Trophoblast cell (in vitro differentiated cells and primary cell): Measurements from ENCODE around the gene CCDC6.

Experiments used
- DNase-seq, 2 donors: peaks; one replicate each; pipeline ENCODE4 v3.0.0-alpha.2; 2016
- H2AFZ ChIP-seq: 2 replicates; pipeline ENCODE4 v1.6.1; 2013; ENCODE audit warnings: low read length, moderate library complexity, mild to moderate bottlenecking; ENCODE audit not compliant: insufficient read depth, poor library complexity
- H2AK5ac ChIP-seq: 2 replicates; pipeline ENCODE4 v1.6.1; 2013; ENCODE audit warnings: mild to moderate bottlenecking, low read length
- H2BK120ac ChIP-seq: 2 replicates; pipeline ENCODE4 v1.6.1; 2013; ENCODE audit warnings: low read length, mild to moderate bottlenecking, moderate library complexity; ENCODE audit not compliant: insufficient read depth, poor library complexity
- H2BK12ac ChIP-seq: 2 replicates; pipeline ENCODE4 v1.6.1; 2013; ENCODE audit warnings: mild to moderate bottlenecking, low read length, moderate library complexity
- H2BK5ac ChIP-seq: 2 replicates; pipeline ENCODE4 v1.6.1; 2013; ENCODE audit warnings: low read length, low read depth, moderate library complexity, mild to moderate bottlenecking; ENCODE audit not compliant: poor library complexity
- H3K14ac ChIP-seq: 2 replicates; pipeline ENCODE4 v1.6.1; 2013; ENCODE audit warnings: mild to moderate bottlenecking, low read length
- H3K18ac ChIP-seq: 2 replicates; pipeline ENCODE4 v1.6.1; 2013; ENCODE audit warnings: mild to moderate bottlenecking, low read length
- H3K23ac ChIP-seq: 2 replicates; pipeline ENCODE4 v1.6.1; 2013; ENCODE audit warnings: low read length
- H3K27ac ChIP-seq: 2 replicates; pipeline ENCODE4 v1.5.1; 2013; ENCODE audit warnings: low read depth, mild to moderate bottlenecking, inconsistent platforms, low read length, moderate library complexity
- H3K27me3 ChIP-seq: 2 replicates; pipeline ENCODE4 v1.6.1; 2013; ENCODE audit warnings: inconsistent platforms, mild to moderate bottlenecking, low read length, moderate library complexity; ENCODE audit not compliant: insufficient read depth
- H3K36me3 ChIP-seq, 2 experiments: 1 replicate in 1 of 2; 2 replicates in 1 of 2; pipeline ENCODE4 v1.6.1; 2013; ENCODE audit warnings: low read length in 2 of 2, mild to moderate bottlenecking in 2 of 2, moderate library complexity in 1 of 2; ENCODE audit not compliant: insufficient read depth in 2 of 2, control insufficient read depth in 1 of 2
- H3K4ac ChIP-seq: 2 replicates; pipeline ENCODE4 v1.6.1; 2013; ENCODE audit warnings: low read depth, mild to moderate bottlenecking, low read length, moderate library complexity
- H3K4me1 ChIP-seq, 2 experiments: 1 replicate in 1 of 2; 2 replicates in 1 of 2; pipeline ENCODE4 v1.6.1; 2013; ENCODE audit warnings: low read length in 2 of 2, mild to moderate bottlenecking in 2 of 2, moderate library complexity in 1 of 2; ENCODE audit not compliant: insufficient read depth in 2 of 2, control insufficient read depth in 1 of 2
- H3K4me2 ChIP-seq: 2 replicates; pipeline ENCODE4 v1.6.1; 2013; ENCODE audit warnings: inconsistent platforms, mild to moderate bottlenecking, low read length, moderate library complexity
- H3K4me3 ChIP-seq: 2 replicates; pipeline ENCODE4 v1.5.1; 2013; ENCODE audit warnings: mild to moderate bottlenecking, low read depth, low read length, inconsistent platforms
- H3K79me1 ChIP-seq: one replicate; pipeline ENCODE4 v1.6.1; 2013; ENCODE audit warnings: low read length
- H3K79me2 ChIP-seq: 2 replicates; pipeline ENCODE4 v1.6.1; 2013; ENCODE audit warnings: low read length, mild to moderate bottlenecking; ENCODE audit not compliant: control insufficient read depth, insufficient read depth, poor library complexity
- H3K9ac ChIP-seq: 2 replicates; pipeline ENCODE4 v1.6.1; 2013; ENCODE audit warnings: mild to moderate bottlenecking, low read length
- H3K9me3 ChIP-seq: 2 replicates; pipeline ENCODE4 v1.6.1; 2013; ENCODE audit warnings: low read depth, mild to moderate bottlenecking, control low read depth, inconsistent platforms, low read length; ENCODE audit not compliant: insufficient read depth
- H4K12ac ChIP-seq: 2 replicates; pipeline ENCODE4 v1.6.1; 2013; ENCODE audit warnings: low read depth, mild to moderate bottlenecking, low read length, moderate library complexity
- H4K8ac ChIP-seq: 2 replicates; pipeline ENCODE4 v1.6.1; 2013; ENCODE audit warnings: low read depth, mild to moderate bottlenecking, low read length, moderate library complexity
- H4K91ac ChIP-seq: one replicate; pipeline ENCODE4 v1.6.1; 2013; ENCODE audit warnings: low read depth, mild to moderate bottlenecking, low read length, moderate library complexity
- WGBS: extraction: QIAGEN DNeasy Blood & Tissue Kit; methylation state at CpG from one replicate; pipeline ENCODE4 v1.1.7; 2013; ENCODE audit warnings: missing lambda C conversion rate; ENCODE audit not compliant: insufficient read length, insufficient coverage; ENCODE audit errors: extremely low coverage; 5-methylcytosine and 5-hydroxymethylcytosine counted together

The CCDC6 gene

GRCh38 chr10:59799421-59799820 is 106.9 kb downstream of the CCDC6 start:
- DNase-seq = no peak
- H3K4ac ChIP-seq = no peak overlapping the region
- no peak overlapping the region for H3K18ac ChIP-seq
- no peak overlapping the region for H2BK5ac ChIP-seq
- no peak overlapping the region for H4K12ac ChIP-seq
- no peak overlapping the region for H3K23ac ChIP-seq
- H3K79me2 ChIP-seq = no peaks in the 10 kb centered on the region
- H3K36me3 ChIP-seq = peaks cover 6 to 14% of the 10 kb centered on the region in 2 experiments
- no peak overlapping the region for H3K4me2 ChIP-seq
- H3K27me3 ChIP-seq = no peaks in the 10 kb centered on the region
- H3K14ac ChIP-seq = no peak overlapping the region
- WGBS = no CpG with 5 or more reads among the region's 1 CpG
- H4K91ac ChIP-seq = no peak overlapping the region
- no peaks in the 10 kb centered on the region for H3K79me1 ChIP-seq
- H3K9me3 ChIP-seq = no peaks in the 10 kb centered on the region
- no peak overlapping the region for H2AK5ac ChIP-seq
- H3K27ac ChIP-seq = no peak overlapping the region
- H3K4me1 ChIP-seq = no peaks in the 10 kb centered on the region
- no peak overlapping the region for H3K9ac ChIP-seq
- no peak overlapping the region for H2AFZ ChIP-seq
- H3K4me3 ChIP-seq = no peak overlapping the region
- H4K8ac ChIP-seq = no peak overlapping the region
- no peak overlapping the region for H2BK12ac ChIP-seq
- no peak overlapping the region for H2BK120ac ChIP-seq

GRCh38 chr10:59793919-59794318 is 112.4 kb downstream of the CCDC6 start:
- no peak for DNase-seq
- Histone ChIP-seq H3K23ac (no peak overlapping the region), H3K4me2 (no peak overlapping the region), H3K36me3 (peaks cover 11 to 19% of the 10 kb centered on the region in 2 experiments), H3K4me3 (no peak overlapping the region), H3K79me2 (no peaks in the 10 kb centered on the region), H2BK120ac (no peak overlapping the region), H3K18ac (no peak overlapping the region), H3K27ac (no peak overlapping the region), H3K9me3 (no peaks in the 10 kb centered on the region), H4K8ac (no peak overlapping the region), H3K27me3 (no peaks in the 10 kb centered on the region), H3K4me1 (peaks cover 0 to 2% of the 10 kb centered on the region in 2 experiments), H3K79me1 (no peaks in the 10 kb centered on the region), H3K14ac (no peak overlapping the region), H3K4ac (no peak overlapping the region), H2AK5ac (no peak overlapping the region), H4K12ac (no peak overlapping the region), H2AFZ (no peak overlapping the region), H2BK5ac (no peak overlapping the region), H2BK12ac (no peak overlapping the region), H4K91ac (no peak overlapping the region), H3K9ac (no peak overlapping the region)
- no CpG with 5 or more reads among the region's 2 CpGs for WGBS

GRCh38 chr10:59792812-59793211 is 113.5 kb downstream of the CCDC6 start:
- H4K12ac ChIP-seq = no peak overlapping the region
- H3K23ac ChIP-seq = no peak overlapping the region
- no peaks in the 10 kb centered on the region for H3K9me3 ChIP-seq
- H2BK5ac ChIP-seq = no peak overlapping the region
- H3K18ac ChIP-seq = no peak overlapping the region
- H2BK12ac ChIP-seq = no peak overlapping the region
- no peak overlapping the region for H2AK5ac ChIP-seq
- H3K4ac ChIP-seq = no peak overlapping the region
- H4K8ac ChIP-seq = no peak overlapping the region
- H3K36me3 ChIP-seq = peaks cover 11 to 20% of the 10 kb centered on the region in 2 experiments
- no peak overlapping the region for H3K4me2 ChIP-seq
- no peak for DNase-seq
- no peaks in the 10 kb centered on the region for H3K79me2 ChIP-seq
- H4K91ac ChIP-seq = no peak overlapping the region
- no CpG with 5 or more reads among the region's 13 CpGs for WGBS
- peaks cover 0 to 2% of the 10 kb centered on the region in 2 experiments for H3K4me1 ChIP-seq
- H3K79me1 ChIP-seq = no peaks in the 10 kb centered on the region
- no peak overlapping the region for H2BK120ac ChIP-seq
- H3K27me3 ChIP-seq = no peaks in the 10 kb centered on the region
- no peak overlapping the region for H3K4me3 ChIP-seq
- no peak overlapping the region for H3K27ac ChIP-seq
- no peak overlapping the region for H2AFZ ChIP-seq
- H3K14ac ChIP-seq = no peak overlapping the region
- H3K9ac ChIP-seq = no peak overlapping the region

GRCh38 chr10:59791601-59792000 is 114.8 kb downstream of the CCDC6 start:
- H3K36me3 ChIP-seq = peaks cover 11 to 19% of the 10 kb centered on the region in 2 experiments
- H4K8ac ChIP-seq = no peak overlapping the region
- H3K27me3 ChIP-seq = no peaks in the 10 kb centered on the region
- H4K12ac ChIP-seq = no peak overlapping the region
- H2BK12ac ChIP-seq = no peak overlapping the region
- no peak overlapping the region for H3K9ac ChIP-seq
- H2AK5ac ChIP-seq = no peak overlapping the region
- H4K91ac ChIP-seq = no peak overlapping the region
- no peak overlapping the region for H2BK120ac ChIP-seq
- WGBS = no CpG with 5 or more reads among the region's 2 CpGs
- peaks cover 0 to 2% of the 10 kb centered on the region in 2 experiments for H3K4me1 ChIP-seq
- H3K14ac ChIP-seq = no peak overlapping the region
- no peak overlapping the region for H2AFZ ChIP-seq
- H2BK5ac ChIP-seq = no peak overlapping the region
- H3K4ac ChIP-seq = no peak overlapping the region
- no peak overlapping the region for H3K4me2 ChIP-seq
- H3K18ac ChIP-seq = no peak overlapping the region
- no peak overlapping the region for H3K27ac ChIP-seq
- H3K79me2 ChIP-seq = no peaks in the 10 kb centered on the region
- no peaks in the 10 kb centered on the region for H3K9me3 ChIP-seq
- H3K79me1 ChIP-seq = no peaks in the 10 kb centered on the region
- no peak overlapping the region for H3K23ac ChIP-seq
- no peak overlapping the region for H3K4me3 ChIP-seq
- DNase-seq = no peak
